ENCODE results near the gene KRT3. TPM values are rescaled to one million over a fixed set of nuclear protein-coding genes. Genes with fewer than 3 reads are reported as not detected.

KRT3 gene
- polyA plus RNA-seq, 3 donors, result not detected

GRCh38 chr12:52838609-52839435 is 42.9 kb upstream of the KRT3 start:
- no peaks in the 10 kb centered on the region for H3K79me2 ChIP-seq (ENCODE audit: insufficient read depth, low read length)
- 69% methylated on average over 14 of the region's 14 CpGs for WGBS (ENCODE audit: insufficient coverage)
- no peaks in the 10 kb centered on the region for H4K20me1 ChIP-seq (ENCODE audit: insufficient read depth, low read length)
- H3K27me3 Mint-ChIP-seq (ENCODE audit: low read depth in 3 of 3), result peaks cover 2 to 11% (median 6%) of the 10 kb centered on the region in 3 donors
- no peaks in the 10 kb centered on the region for H3K36me3 Mint-ChIP-seq
- peak overlapping the region in 2 of 7 donors; percentile 17 to 30 for H3K27ac Mint-ChIP-seq
- no peak overlapping the region for H3K4me3 ChIP-seq (replicated peaks in 1 of 3; ENCODE audit: low read depth in 2 of 3, low read length in 3 of 3)
- no peak overlapping the region for H3K27ac ChIP-seq (ENCODE audit: low read depth in 1 of 2, low read length in 2 of 2)
- H3K9me3 Mint-ChIP-seq, result peaks cover 0 to 2% (median 0%) of the 10 kb centered on the region in 7 donors
- intact Hi-C loops (cut with micrococcal nuclease), result no loop called here
- peaks cover 9% of the 10 kb centered on the region for H3K4me1 Mint-ChIP-seq
- TF ChIP-seq CTCF (IDR thresholded peaks at IDR 0.05), result no peak
- H3K27me3 ChIP-seq (ENCODE audit: control insufficient read depth in 2 of 2, insufficient read depth in 2 of 2, low read length in 2 of 2), result no peaks in the 10 kb centered on the region
- H3K4me2 ChIP-seq (replicated peaks; ENCODE audit: extremely low read depth, low read length, poor library complexity, severe bottlenecking), result no peak overlapping the region
- no peaks in the 10 kb centered on the region for H3K36me3 ChIP-seq (replicated peaks in 1 of 2; ENCODE audit: control insufficient read depth in 1 of 2, insufficient read depth in 2 of 2, low read length in 2 of 2)
- no peaks in the 10 kb centered on the region for H3K4me1 ChIP-seq (ENCODE audit: control insufficient read depth in 1 of 2, insufficient read depth in 2 of 2, low read length in 2 of 2)
- no peak overlapping the region for H2AFZ ChIP-seq (ENCODE audit: insufficient read depth, low read depth, low read length, poor library complexity, severe bottlenecking)
- DNase-seq, result peak in 1 of 3 donors; percentile 25
- H3K9me3 ChIP-seq (replicated peaks in 1 of 2; ENCODE audit: control insufficient read depth in 1 of 2, insufficient read depth in 1 of 2, low read length in 2 of 2), result no peaks in the 10 kb centered on the region
- H3K4me3 Mint-ChIP-seq, result no peak overlapping the region
- H3K9ac ChIP-seq (ENCODE audit: insufficient read depth, low read length, poor library complexity, severe bottlenecking), result no peak overlapping the region

GRCh38 chr12:52837781-52838608 is 42.1 kb upstream of the KRT3 start:
- H3K27me3 ChIP-seq (ENCODE audit: control insufficient read depth in 2 of 2, insufficient read depth in 2 of 2, low read length in 2 of 2), result no peaks in the 10 kb centered on the region
- Mint-ChIP-seq H3K27ac (peak overlapping the region in 1 of 7 donors; percentile 4), H3K4me1 (peaks cover 9% of the 10 kb centered on the region), H3K9me3 (peaks cover 0 to 2% (median 0%) of the 10 kb centered on the region in 7 donors), H3K27me3 (ENCODE audit: low read depth in 3 of 3) (peaks cover 2 to 11% (median 4%) of the 10 kb centered on the region in 3 donors), H3K36me3 (no peaks in the 10 kb centered on the region), H3K4me3 (no peak overlapping the region)
- no peak overlapping the region for H2AFZ ChIP-seq (ENCODE audit: insufficient read depth, low read depth, low read length, poor library complexity, severe bottlenecking)
- no peak overlapping the region for H3K4me2 ChIP-seq (replicated peaks; ENCODE audit: extremely low read depth, low read length, poor library complexity, severe bottlenecking)
- no peak for DNase-seq
- WGBS (ENCODE audit: insufficient coverage), result 90% methylated on average over 2 of the region's 6 CpGs
- no peaks in the 10 kb centered on the region for H3K4me1 ChIP-seq (ENCODE audit: control insufficient read depth in 1 of 2, insufficient read depth in 2 of 2, low read length in 2 of 2)
- TF ChIP-seq CTCF (IDR thresholded peaks at IDR 0.05), result no peak
- H3K9ac ChIP-seq (ENCODE audit: insufficient read depth, low read length, poor library complexity, severe bottlenecking), result no peak overlapping the region
- no peaks in the 10 kb centered on the region for H3K36me3 ChIP-seq (replicated peaks in 1 of 2; ENCODE audit: control insufficient read depth in 1 of 2, insufficient read depth in 2 of 2, low read length in 2 of 2)
- no peak overlapping the region for H3K27ac ChIP-seq (ENCODE audit: low read depth in 1 of 2, low read length in 2 of 2)
- no peak overlapping the region for H3K4me3 ChIP-seq (replicated peaks in 1 of 3; ENCODE audit: low read depth in 2 of 3, low read length in 3 of 3)
- H3K79me2 ChIP-seq (ENCODE audit: insufficient read depth, low read length), result no peaks in the 10 kb centered on the region
- H4K20me1 ChIP-seq (ENCODE audit: insufficient read depth, low read length), result no peaks in the 10 kb centered on the region
- no peaks in the 10 kb centered on the region for H3K9me3 ChIP-seq (replicated peaks in 1 of 2; ENCODE audit: control insufficient read depth in 1 of 2, insufficient read depth in 1 of 2, low read length in 2 of 2)
- intact Hi-C loops (cut with micrococcal nuclease), result no loop called here
